ENCODE data around the gene BEAN1.
A peak's percentile ranks its signal among the peaks of the same experiment; 100 is the strongest.

Gene BEAN1

GRCh38 chr16:66523861-66524354, 96.8 kb downstream of the BEAN1 start:
- DNase-seq = peak; percentile 70 to 73

- DNase-seq = peak; percentile 99
Measured at GRCh38 chr16:66524601-66525164, 97.6 kb downstream of the BEAN1 start.

- DNase-seq = peak in 1 of 2 experiments; percentile 43
Measured at GRCh38 chr16:66525396-66526180, 98.5 kb downstream of the BEAN1 start.

GRCh38 chr16:66528294-66528693, 101.2 kb downstream of the BEAN1 start:
- DNase-seq = no peak

- DNase-seq = no peak
Measured at GRCh38 chr16:66529475-66529874, 102.4 kb downstream of the BEAN1 start.

Measured in Kasumi-1 (cell line).